SKM-1 treated with dmso at 0.1 percent for 144 hours (cell line): ENCODE results near the gene TIAM1.

Source experiments
- DNase-seq: peaks from one replicate; lab custom pipeline; 2025; ENCODE audit not compliant: unreplicated experiment; lab: John Stamatoyannopoulos, UW

The TIAM1 gene

DNA sequence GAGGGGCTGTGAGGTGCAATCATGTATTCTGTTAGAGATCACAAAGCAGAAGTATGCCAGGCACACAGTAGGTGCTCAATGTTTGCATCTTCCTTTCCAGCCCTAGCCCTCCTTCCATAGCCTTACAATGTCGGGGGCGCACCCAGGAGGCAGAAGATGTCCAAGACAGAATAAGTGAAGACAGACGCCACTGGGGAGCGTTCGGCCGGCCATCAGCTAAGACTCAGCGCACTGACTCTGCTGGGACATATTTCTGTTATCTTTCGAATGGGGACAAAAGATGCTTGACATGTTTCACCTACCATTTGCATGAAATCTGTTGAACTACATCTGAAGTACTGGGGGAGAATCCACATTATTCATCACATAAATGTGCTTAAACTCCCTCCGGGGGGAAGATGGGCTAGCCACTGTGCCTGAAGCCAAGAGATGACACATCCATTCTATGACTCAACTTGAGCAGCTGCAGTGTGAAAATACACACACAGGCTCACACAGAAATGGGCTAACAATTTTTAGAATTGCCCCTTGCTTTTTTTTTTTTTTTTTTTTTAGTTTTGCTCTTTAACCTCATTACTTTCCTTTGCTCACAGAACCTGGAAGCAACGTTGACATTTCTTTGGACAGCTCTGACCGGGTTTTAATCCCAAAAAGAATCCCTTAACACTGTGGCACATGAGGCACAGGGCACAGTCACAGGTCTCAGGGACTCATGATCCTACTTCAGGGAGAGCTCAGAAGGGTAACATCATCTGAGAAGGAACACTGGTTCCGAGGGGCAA is 7.9 kb downstream of the TIAM1 start:
- no peak for DNase-seq

DNA sequence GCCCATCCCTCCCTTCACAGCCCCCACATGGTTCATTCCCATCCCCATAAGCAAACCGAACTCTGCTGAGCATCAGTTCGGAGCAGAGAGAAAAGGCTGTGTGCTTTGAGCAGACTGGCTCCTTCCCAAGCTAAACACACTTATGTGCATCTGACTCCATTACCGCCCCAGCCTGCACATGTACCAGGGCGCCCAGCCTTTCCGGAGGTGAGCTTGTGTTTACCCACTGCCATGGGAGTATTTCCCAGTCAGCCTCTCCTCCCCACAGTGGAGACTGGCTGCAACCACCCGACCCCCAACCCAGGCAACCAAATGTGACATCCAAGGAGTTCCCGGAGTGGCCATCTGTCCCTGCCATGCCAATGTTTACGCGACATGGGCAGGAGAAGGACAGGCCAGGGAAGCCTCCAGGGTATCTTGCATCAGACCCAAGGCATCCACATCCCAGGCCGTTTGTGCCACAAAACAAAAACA is 9.4 kb downstream of the TIAM1 start:
- DNase-seq, result no peak

DNA sequence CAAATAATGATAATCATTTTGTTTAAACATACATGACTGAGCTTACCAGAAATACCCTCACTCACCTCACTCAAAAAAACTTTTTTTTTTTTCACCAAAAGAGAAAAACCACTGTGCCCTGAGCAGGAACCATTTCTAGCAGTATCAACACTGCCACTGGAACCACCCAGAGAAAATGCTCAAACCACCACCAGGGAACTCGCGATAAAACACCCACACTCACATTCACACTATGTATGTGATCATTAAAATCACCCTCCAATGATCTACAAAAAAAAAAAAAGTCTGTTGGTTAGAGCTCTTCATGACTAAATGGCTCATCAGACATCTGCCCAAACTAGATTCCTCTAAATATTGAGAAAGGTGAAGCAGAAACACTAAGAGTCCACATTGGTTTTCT is 11.5 kb downstream of the TIAM1 start:
- DNase-seq, result no peak

DNA sequence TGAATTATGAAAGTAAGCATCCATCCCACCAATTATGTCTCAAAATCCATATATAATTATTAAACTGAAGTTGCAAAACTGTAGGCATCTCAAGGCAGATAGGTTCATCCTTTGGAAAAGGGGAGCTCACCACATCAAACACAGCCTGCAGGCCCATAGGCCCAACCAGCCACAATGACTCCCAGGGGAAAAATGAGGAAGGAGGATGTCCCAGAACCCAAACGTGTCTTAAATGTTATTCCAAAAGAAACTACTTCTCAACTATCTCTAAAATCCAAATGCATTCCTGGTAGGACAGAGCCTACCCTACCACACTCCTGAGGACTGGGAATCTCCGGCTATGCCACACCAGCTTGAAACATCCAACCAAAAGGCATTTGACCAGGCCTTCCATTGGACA is 12.8 kb downstream of the TIAM1 start:
- no peak for DNase-seq

DNA sequence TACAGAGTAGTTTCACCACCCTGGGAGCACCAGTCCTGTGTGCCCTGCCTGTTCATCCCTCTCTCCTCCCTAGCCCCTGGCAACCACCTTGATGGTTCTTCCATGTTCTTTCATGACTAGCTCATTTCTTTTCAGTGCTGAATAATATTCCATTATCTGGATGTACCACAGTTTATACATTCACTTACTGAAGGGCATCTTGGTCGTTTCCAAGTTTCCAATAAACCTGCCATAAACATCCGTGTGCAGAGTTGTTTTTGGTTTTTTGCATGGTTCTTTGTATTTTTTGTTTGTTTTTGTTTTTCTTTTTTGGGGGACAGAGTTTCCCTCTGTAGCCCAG is 13.9 kb downstream of the TIAM1 start:
- DNase-seq, result no peak

DNA sequence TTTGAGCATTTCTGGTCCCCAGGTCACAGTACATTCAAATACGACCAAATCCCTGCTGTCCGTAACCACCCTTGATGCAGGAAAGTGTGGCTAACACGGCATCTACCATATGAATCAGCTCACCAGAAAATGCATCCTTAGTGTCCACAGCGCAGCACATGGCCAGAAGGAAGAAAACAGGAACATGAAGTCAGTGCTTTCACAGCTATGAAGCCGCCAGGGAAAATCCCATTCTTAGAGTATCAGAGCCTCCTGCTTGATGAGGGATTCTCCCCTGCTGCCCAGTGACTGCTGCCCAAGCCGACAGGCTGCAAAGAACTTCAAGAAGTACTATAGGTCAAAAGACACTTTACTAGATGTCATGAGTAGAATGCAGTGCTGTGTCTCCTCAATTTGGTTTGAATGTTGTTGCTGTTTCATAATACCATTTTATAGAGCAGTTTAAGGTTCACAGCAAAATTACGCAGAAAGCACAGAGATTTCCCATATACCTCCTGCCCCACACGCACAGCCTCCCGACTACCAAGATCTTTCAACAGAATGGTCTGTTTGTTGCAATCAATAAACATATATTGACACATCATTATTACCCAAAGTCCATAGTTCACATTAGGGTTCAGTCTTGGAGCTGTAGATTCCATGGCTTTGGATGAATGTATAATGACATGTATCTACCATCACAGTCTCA is 14.5 kb downstream of the TIAM1 start:
- no peak for DNase-seq

DNA sequence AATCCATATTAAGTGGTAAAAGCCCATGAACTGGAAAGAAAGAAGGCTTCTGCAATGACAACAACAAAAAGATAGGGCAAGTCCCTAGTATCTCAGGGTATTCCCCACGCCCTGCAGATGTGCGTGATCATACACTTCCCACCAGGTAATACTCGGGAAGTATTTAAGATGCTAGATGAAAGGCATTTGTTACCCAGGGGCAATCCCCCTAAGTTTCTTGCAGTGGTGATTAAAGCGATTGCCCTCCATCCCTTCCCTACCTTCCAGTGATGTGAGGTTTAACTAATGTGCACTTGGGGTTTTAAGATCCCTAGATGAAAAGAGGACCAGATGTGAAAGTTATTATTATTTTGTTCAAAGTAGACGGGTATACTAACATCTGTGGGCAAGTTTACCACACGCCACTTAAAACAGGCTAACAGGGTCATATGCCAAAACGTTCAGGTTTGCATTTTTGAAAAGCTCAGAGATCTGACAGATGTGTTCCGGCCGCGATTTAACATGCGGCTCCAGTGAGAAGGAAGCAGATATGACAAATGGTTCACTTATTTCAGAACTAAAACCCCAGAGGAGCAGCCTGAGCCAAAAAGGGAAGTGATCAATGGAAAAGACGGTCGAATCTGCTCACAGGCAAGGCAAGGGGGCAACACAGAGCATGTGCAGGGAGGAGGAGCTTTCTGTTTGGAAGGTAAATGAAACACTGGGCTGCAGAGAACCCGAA is 17.4 kb downstream of the TIAM1 start:
- DNase-seq, result peak; percentile 74

DNA sequence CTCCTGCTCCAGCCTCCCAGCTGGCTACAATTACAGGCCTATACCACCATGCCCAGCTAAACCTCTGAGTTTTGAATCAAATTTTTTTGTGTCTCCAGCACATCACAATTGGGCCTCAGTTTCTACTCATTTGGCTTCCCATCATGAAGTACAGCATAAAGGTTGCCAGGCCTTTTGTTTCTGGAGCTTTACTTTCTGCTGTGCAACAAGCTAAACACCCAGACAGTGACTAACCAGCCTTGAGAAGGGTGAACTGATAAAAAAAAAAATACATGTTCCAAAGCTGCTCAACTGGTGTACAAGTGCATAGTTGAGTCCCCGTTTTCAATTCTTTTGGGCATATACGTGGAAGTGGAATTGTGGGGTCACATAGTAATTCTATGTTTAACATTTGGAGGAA is 25.1 kb downstream of the TIAM1 start:
- no peak for DNase-seq

DNA sequence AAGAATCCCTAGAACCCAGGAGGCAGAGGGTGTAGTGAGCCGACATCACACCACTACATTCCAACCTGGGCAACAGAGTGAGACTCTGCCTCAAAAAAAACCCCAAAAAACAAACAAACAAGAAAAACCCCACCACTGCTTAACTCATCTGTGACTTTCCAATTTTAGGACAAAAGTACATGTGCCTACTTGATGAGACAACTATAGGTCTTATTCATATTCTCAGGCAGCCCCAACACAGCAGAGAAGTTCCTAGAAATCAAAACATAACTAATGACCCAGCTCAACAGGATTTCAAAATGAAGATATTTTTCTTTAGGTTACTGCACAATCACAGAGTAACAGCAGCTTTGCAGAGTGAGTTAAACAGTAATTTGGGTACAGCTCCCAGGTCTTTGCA is 26.4 kb downstream of the TIAM1 start:
- DNase-seq, result no peak

DNA sequence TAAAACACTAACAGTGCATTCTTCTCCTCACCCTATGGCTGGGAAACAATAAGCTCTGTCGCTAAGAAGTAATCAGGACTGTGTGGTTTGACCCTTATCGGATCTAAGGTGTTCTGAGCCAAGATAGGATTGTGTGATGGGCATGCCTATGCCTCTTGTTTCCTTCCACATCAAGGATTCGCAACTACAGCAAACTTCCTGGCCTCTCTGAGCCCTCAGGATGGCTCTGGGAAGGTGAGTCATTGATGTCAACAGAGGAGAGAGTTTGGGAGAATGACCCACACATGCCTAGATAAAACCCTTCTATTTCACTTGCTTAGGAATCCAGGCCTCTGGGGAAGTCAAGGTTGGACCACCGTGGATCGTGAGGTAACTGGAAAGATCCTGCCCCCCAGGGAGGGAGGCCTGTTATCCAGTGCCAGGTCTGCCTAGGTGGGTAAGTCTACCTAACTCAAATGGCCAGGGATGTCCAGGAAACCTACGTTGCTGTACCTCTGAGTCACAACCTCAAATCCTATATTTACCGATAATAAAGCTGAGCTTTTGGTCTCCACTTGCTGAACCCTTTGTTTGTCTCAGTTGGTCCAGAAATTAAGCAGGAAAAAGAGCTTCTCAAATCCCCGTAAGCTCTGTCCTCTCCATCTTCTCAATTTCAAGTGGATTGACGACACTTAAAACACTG is 27.4 kb downstream of the TIAM1 start:
- DNase-seq, result no peak

DNA sequence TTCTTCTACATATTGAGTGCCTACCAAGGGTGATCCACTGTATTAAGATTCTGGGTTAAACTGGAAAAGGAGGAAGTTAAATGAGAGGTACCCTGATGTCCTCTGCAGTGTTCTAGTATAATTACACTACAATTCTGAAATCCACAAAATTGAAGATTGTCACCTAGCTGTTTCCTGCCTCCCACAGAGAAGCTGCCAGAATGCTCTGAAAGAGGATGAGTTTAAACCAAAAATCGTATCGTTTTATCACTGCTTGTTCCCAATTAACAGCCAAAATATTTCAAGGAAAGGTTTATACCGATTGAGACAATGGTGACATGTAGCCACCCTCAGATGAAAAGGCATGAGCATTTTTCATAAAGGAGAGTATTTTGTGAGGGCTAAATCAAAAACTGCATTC is 28.0 kb downstream of the TIAM1 start:
- no peak for DNase-seq

DNA sequence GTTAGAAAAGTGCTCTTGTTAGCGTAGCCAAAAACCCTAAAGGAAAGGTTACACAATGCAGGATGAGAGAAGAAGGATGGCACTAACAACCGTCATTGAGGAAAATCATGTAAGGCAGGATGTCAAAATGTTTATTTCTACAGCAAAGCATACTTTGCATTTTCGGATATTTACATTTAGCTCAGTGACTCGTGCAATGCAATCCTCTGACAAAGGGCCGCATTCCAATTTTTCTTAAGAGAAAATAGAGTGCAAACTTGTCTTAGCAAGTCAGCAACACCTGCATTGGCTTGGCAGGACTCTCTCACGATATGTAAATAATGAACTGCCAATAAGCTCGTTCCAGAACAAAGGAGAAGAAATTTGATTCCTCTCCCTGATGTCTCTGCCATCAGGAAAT is 33.3 kb downstream of the TIAM1 start:
- DNase-seq, result no peak

DNA sequence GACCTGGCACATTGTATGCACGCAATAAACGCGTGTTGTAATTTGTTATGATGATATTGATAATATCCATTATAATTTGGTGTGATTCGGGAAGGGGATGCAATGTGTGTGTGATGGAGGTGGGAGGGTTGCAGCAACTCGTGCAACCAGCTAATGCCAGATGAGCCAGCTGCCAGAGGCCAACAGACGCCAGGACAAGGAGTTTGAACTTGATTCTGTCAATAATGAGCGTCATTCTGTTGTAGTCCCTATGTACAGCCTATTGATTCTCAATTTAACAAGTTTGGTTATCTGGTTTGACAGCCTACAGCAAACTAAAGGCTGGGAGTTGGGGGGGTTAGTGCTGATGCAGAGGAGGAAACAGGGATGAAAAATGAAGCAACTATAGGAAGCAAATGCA is 35.5 kb downstream of the TIAM1 start:
- no peak for DNase-seq

DNA sequence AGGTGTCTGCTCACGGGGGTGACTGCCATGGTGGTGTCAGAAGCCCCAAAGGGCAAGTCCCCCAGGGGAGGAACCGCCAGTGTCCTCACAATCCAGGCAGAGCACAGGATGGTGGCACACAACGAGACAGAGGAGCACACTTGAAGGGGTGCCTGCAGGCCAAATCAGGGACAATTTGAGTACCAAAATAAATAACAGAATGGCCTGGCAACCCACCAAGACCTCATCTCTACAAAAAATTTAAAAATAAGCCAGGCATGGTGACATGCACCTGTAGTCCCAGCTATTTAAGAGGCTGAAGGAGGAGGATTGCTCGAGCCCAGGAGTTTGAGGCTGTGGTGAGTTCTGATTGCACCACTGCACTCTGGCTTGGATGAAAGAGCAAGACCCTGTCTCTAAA is 38.2 kb downstream of the TIAM1 start:
- DNase-seq, result no peak

DNA sequence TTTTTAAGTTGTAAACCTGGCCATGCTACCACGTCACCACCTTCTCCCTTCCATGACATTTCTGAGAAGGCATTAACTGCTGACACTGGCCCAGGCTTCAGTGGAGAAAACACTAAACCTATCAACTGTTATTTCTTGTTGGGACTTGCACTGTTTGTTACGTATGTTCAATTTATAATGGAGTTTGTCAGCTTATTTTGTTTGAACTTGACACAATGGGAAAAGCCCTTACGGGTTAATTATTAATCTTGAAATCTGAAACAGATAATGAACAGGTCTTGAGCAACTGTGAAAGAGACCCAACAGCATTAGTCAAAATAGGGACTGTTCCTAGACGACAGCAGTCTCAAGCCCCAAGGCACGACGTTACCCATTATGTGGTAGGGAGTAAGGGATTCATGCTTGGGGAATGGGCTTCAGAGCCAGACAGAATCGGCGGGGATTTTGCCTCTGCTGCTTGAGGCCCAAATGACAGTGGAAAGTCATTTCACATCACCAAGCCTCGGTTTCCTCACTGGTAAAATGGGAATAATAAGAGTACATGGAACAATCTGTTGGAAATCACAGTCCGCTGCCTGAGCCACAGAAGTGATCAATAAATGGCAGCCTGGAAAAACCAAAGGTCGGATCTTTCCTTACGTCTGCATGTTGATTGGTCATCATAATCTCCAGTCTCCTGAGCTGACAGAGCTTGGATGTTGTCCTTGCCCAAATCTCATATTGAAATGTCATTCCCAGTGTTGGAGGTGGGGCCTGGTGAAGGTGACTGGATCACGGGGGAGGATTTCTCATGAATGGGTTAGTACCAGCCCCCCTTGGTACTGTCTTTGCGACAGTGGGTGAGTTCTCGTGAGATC is 44.5 kb downstream of the TIAM1 start:
- DNase-seq, result no peak

DNA sequence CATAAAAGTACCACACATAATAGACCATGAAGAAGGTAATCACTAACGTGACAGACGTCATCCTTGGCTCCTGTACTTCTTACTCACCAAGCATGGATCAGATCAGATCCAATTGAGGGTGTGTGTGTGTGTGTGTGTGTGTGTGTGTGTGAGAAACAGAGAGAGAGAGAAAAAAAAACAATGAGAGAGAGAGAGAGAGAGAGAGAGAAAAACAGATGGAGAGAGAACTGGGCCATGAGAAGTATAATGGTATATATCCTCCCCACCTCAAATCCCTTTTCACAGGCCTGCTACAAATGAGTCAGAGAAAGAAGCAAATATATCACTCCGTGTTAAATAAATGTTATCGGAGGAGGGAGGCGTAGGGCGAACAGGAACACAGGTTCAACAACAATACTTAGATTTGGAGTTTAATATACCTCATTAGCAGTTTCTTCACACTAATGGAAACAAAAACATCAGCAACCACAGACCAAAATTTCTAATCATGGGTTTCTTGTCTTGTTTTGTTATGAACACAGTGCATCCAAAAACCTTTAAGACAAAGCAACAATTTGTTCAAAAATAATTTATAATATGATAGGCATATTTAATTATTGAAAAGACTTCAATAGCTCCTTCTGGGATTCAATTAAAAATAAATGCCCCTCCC is 45.3 kb downstream of the TIAM1 start:
- DNase-seq, result no peak

DNA sequence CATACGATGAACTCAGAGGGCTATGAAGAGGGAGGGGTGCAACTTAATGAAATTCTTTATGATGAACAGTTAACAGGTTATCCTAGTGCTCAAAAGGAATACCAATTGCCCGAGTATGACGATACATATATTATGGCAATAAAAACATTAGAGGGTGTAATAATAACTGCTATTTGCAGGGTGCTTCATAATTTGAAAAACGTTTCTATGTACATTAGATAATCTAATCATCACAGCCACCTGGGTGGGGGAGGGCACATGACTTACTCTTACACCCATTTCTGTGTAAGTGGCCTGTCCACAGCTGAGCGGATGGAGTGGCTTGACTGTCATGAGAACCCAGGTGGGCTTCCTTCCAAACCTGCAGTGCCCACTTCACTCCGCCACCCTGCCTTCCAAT is 46.3 kb downstream of the TIAM1 start:
- DNase-seq, result no peak

DNA sequence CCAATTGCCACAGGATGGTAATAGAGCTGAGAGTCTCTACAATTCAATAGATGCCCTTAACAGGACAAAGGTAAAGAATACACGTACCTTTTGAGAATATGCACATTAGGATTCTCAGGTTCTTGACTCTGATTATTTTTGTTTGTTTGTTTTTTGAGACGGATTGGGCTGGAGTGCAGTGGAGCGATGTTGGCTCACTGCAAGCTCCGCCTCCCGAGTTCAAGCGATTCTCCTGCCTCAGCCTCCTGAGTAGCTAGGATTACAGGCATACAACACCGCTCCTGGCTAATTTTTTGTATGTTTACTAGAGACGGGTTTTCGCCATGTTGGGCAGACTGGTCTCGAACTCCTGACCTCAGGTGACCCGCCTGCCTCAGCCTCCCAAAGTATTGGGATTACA is 48.4 kb downstream of the TIAM1 start:
- DNase-seq, result no peak

DNA sequence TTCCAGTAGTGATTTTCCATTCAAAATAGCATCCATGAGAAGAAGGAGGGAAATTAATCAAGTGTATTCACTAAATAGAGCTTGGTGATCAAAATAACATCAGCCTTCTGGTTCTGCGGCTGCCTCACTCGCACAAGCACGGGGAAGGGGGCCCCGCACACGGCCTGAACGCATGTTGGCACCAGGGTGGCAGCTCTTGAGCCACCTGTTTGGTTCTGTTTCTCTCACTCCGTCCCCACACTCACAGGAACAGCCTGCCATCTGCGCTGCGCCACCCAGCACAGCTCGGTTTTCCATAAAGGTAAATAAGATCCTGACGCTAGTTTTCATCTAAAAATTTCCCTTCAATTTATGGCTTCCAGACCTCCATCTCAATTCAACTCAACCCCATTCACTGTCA is 49.4 kb downstream of the TIAM1 start:
- no peak for DNase-seq

DNA sequence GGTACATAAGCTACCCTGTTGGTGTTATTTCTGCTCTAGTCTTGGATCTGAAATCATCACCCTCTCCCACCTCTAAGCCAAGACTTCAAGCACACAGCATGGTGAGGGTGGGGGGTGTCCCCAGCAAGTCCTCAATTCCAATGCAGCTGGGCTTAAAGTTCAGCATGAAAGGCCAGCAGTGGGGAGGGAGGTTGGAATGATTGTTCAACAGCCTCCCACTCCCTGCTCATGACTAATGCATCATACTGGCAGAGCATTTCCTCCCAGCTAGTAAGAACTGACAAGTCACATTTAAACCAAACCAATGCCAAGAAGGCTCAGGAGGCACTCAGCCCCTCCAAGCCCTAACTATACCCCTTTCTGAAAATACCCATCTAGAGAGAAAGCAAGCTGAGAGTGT is 50.1 kb downstream of the TIAM1 start:
- DNase-seq, result no peak
